GM23338 (cell line): ENCODE data around the gene ANKH. TPM values are rescaled to one million over a fixed set of nuclear protein-coding genes. Genes with fewer than 3 reads are reported as not detected.

Experiments
- ATAC-seq: fragments of 200-7000 bp; cut with Tn5 transposase; 3 replicates; pipeline ENCODE4 v1.9.1; 2020
- DNase-seq: peaks from one replicate; pipeline ENCODE4 v3.0.0-alpha.2; 2015; ENCODE audit warnings: low spot score
- H2AFZ ChIP-seq: fragments of 200-600 bp; sonication (generic); 2 replicates; pipeline ENCODE4 v1.8.0; 2016; ENCODE audit warnings: antibody characterized with exemption, mild to moderate bottlenecking, moderate library complexity
- H3F3A ChIP-seq: fragments of 200-600 bp; sonication (generic); replicated peaks from 2 replicates; pipeline ENCODE4 v1.8.0; 2017; ENCODE audit warnings: antibody characterized with exemption, mixed run types, low read depth
- H3K27ac ChIP-seq: fragments of 200-600 bp; sonication (generic); 2 replicates; pipeline ENCODE4 v1.6.1; 2016; ENCODE audit warnings: low read depth
- H3K27me3 ChIP-seq: fragments of 200-600 bp; sonication (generic); 2 replicates; pipeline ENCODE4 v1.8.0; 2016; ENCODE audit warnings: mild to moderate bottlenecking, mixed run types, moderate library complexity; ENCODE audit not compliant: insufficient read depth
- H3K36me3 ChIP-seq: fragments of 200-600 bp; sonication (generic); 2 replicates; pipeline ENCODE4 v1.8.0; 2016; ENCODE audit warnings: mild to moderate bottlenecking; ENCODE audit not compliant: insufficient read depth
- H3K4me1 ChIP-seq: fragments of 200-600 bp; sonication (generic); 2 replicates; pipeline ENCODE4 v1.8.0; 2016; ENCODE audit warnings: mild to moderate bottlenecking, moderate library complexity; ENCODE audit not compliant: insufficient read depth
- H3K4me2 ChIP-seq: fragments of 200-600 bp; sonication (generic); 2 replicates; pipeline ENCODE4 v1.7.1; 2017; ENCODE audit warnings: mixed run types
- H3K4me3 ChIP-seq: fragments of 200-600 bp; sonication (generic); 2 replicates; pipeline ENCODE4 v1.6.1; 2016; ENCODE audit warnings: mixed run types
- H3K79me2 ChIP-seq: fragments of 200-600 bp; sonication (generic); replicated peaks from 2 replicates; pipeline ENCODE4 v1.8.0; 2017; ENCODE audit warnings: mild to moderate bottlenecking; ENCODE audit not compliant: insufficient read depth
- H3K9me2 ChIP-seq: fragments of 200-600 bp; sonication (generic); 2 replicates; pipeline ENCODE4 v1.8.0; 2017; ENCODE audit not compliant: insufficient read depth
- H4K20me1 ChIP-seq: fragments of 200-600 bp; sonication (generic); replicated peaks from 2 replicates; pipeline ENCODE4 v1.8.0; 2017; ENCODE audit warnings: mild to moderate bottlenecking; ENCODE audit not compliant: insufficient read depth
- H3K27ac Mint-ChIP-seq: 2 replicates; pipeline ENCODE4 v1.8.0; 2020; ENCODE audit warnings: inconsistent platforms, mild to moderate bottlenecking, moderate library complexity, mixed read lengths
- H3K27me3 Mint-ChIP-seq: 3 replicates; pipeline ENCODE4 v1.8.0; 2022; ENCODE audit warnings: low read depth, mild to moderate bottlenecking, moderate library complexity, mixed read lengths, inconsistent platforms; ENCODE audit not compliant: insufficient read depth, poor library complexity
- H3K36me3 Mint-ChIP-seq: 3 replicates; pipeline ENCODE4 v1.8.0; 2021; ENCODE audit warnings: low read depth, mild to moderate bottlenecking, inconsistent platforms, moderate library complexity, mixed read lengths
- H3K4me1 Mint-ChIP-seq: 3 replicates; pipeline ENCODE4 v1.8.0; 2020; ENCODE audit warnings: mild to moderate bottlenecking, inconsistent platforms, mixed read lengths
- H3K4me3 Mint-ChIP-seq: 3 replicates; pipeline ENCODE4 v1.8.0; 2021; ENCODE audit warnings: moderate library complexity, mild to moderate bottlenecking, inconsistent platforms, mixed read lengths
- H3K9me3 Mint-ChIP-seq: 3 replicates; pipeline ENCODE4 v1.8.0; 2020; ENCODE audit warnings: moderate library complexity, mild to moderate bottlenecking, inconsistent platforms, mixed read lengths
- CREB1 ChIP-seq: fragments of 250-450 bp; sonication (Bioruptor Pico); IDR thresholded peaks from 2 replicates; pipeline ENCODE4 v1.5.0; 2020; ENCODE audit warnings: low read depth, mild to moderate bottlenecking, moderate library complexity
- CTCF ChIP-seq, 2 experiments: fragments of 200-600 bp in 1 of 2; sonication (generic) in 1 of 2; conservative IDR thresholded peaks; 2 replicates each; pipeline versions ENCODE4 v1.5.1 to v1.6.1; 2016 to 2017; ENCODE audit warnings: antibody characterized with exemption in 2 of 2, low read depth in 2 of 2, mild to moderate bottlenecking in 2 of 2, moderate library complexity in 1 of 2
- ETS1 ChIP-seq: IDR thresholded peaks from 2 replicates; pipeline ENCODE4 v1.6.1; 2016; ENCODE audit warnings: antibody characterized with exemption
- EZH2 ChIP-seq: fragments of 200-600 bp; sonication (generic); IDR thresholded peaks from one replicate; pipeline ENCODE4 v1.8.0; 2017; ENCODE audit warnings: antibody characterized with exemption, mild to moderate bottlenecking, low read depth; ENCODE audit not compliant: unreplicated experiment
- EZH2phosphoT487 ChIP-seq: fragments of 200-600 bp; sonication (generic); IDR thresholded peaks from one replicate; pipeline ENCODE4 v1.8.1; 2018; ENCODE audit warnings: antibody characterized with exemption; ENCODE audit not compliant: unreplicated experiment
- JUNB ChIP-seq: IDR thresholded peaks from one replicate; pipeline ENCODE4 v1.6.1; 2016; ENCODE audit warnings: antibody characterized with exemption; ENCODE audit not compliant: unreplicated experiment
- NANOG ChIP-seq: IDR thresholded peaks from 2 replicates; pipeline ENCODE4 v1.6.1; 2016; ENCODE audit warnings: antibody characterized with exemption, borderline replicate concordance
- POLR2AphosphoS5 ChIP-seq: IDR thresholded peaks from 2 replicates; pipeline ENCODE4 v1.6.1; 2016; ENCODE audit warnings: antibody characterized with exemption, low read depth
- REST ChIP-seq: IDR thresholded peaks from one replicate; pipeline ENCODE4 v1.6.1; 2018; ENCODE audit warnings: antibody characterized with exemption; ENCODE audit not compliant: unreplicated experiment
- STAT1 ChIP-seq: IDR thresholded peaks from one replicate; pipeline ENCODE4 v1.6.1; 2016; ENCODE audit warnings: antibody characterized with exemption; ENCODE audit not compliant: unreplicated experiment
- ZNF114 ChIP-seq: fragments of 250-450 bp; sonication (Bioruptor Pico); IDR thresholded peaks from 2 replicates; pipeline ENCODE4 v1.5.0; 2020; ENCODE audit warnings: mild to moderate bottlenecking, moderate library complexity
- ZNF331 ChIP-seq: fragments of 250-450 bp; sonication (Bioruptor Pico); IDR thresholded peaks from 2 replicates; pipeline ENCODE4 v1.5.0; 2020; ENCODE audit warnings: low read depth, mild to moderate bottlenecking, moderate library complexity
- ZNF462 ChIP-seq: fragments of 250-450 bp; sonication (Bioruptor Pico); IDR thresholded peaks from 2 replicates; pipeline ENCODE4 v1.5.0; 2020; ENCODE audit warnings: mild to moderate bottlenecking, moderate library complexity
- polyA plus RNA-seq: library from polyadenylated mRNA; unstranded; fragments of >200 nt; fragmentation: Nextera tagmentation; extraction: Ambion mirVana; gene quantifications from 2 replicates; pipeline ENCODE4 v1.2.1, GENCODE V29; 2016
- total RNA-seq: library from RNA; depleted of rRNA; stranded (reverse); fragments of >200 nt; shearing (Covaris generic); gene quantifications from 2 replicates; pipeline ENCODE4 v1.2.3, GENCODE V29; 2014

Gene ANKH
- total and polyA plus RNA-seq, 2 experiments from 2014 or later = 5.0 to 6.1 TPM

- no peaks in the 10 kb centered on the region for H3K36me3 ChIP-seq
- H3F3A ChIP-seq = no peaks in the 10 kb centered on the region
- no peaks in the 10 kb centered on the region for H3K27me3 ChIP-seq
- DNase-seq = no peak
- TF ChIP-seq EZH2 (no peak), JUNB (no peak), ZNF462 (CRISPR knock-in tag) (no peak), CREB1 (CRISPR knock-in tag) (no peak), ZNF114 (CRISPR knock-in tag) (no peak), REST (no peak), EZH2phosphoT487 (no peak), ETS1 (no peak), POLR2AphosphoS5 (no peak), NANOG (no peak), ZNF331 (no peak), CTCF (conservative IDR thresholded peaks at IDR 0.05; ENCODE audit: low read depth in 2 of 2) (no peak), STAT1 (no peak)
- Mint-ChIP-seq H3K27ac (no peak overlapping the region), H3K27me3 (no peaks in the 10 kb centered on the region), H3K9me3 (no peaks in the 10 kb centered on the region), H3K4me1 (no peaks in the 10 kb centered on the region), H3K36me3 (no peaks in the 10 kb centered on the region), H3K4me3 (no peak overlapping the region)
- no peak overlapping the region for H3K4me2 ChIP-seq
- H3K9me2 ChIP-seq = no peaks in the 10 kb centered on the region; the same call in 1 of the 2 replicates
- no peaks in the 10 kb centered on the region for H4K20me1 ChIP-seq
- no peak overlapping the region for H3K4me3 ChIP-seq
- H3K4me1 ChIP-seq = no peaks in the 10 kb centered on the region
- H2AFZ ChIP-seq = 0 out of 2 replicates have a peak overlapping the region, but pooled peaks have one; percentile 54
- H3K79me2 ChIP-seq = no peaks in the 10 kb centered on the region
- H3K27ac ChIP-seq = no peak overlapping the region
- no peak for ATAC-seq
These were observed 216.3 kb downstream of the ANKH start for GRCh38 chr5:14655146-14655741.
